NCI-H1694 (cell line): ENCODE data around the gene SETD7.
A peak's percentile ranks its signal among the peaks of the same experiment; 100 is the strongest.

Source experiments
- DNase-seq: peaks from one replicate; lab custom pipeline; 2025; lab: John Stamatoyannopoulos, UW

SETD7 gene

GRCh38 chr4:139574641-139575040, 18.6 kb upstream of the SETD7 start:
- no peak for DNase-seq

DNA sequence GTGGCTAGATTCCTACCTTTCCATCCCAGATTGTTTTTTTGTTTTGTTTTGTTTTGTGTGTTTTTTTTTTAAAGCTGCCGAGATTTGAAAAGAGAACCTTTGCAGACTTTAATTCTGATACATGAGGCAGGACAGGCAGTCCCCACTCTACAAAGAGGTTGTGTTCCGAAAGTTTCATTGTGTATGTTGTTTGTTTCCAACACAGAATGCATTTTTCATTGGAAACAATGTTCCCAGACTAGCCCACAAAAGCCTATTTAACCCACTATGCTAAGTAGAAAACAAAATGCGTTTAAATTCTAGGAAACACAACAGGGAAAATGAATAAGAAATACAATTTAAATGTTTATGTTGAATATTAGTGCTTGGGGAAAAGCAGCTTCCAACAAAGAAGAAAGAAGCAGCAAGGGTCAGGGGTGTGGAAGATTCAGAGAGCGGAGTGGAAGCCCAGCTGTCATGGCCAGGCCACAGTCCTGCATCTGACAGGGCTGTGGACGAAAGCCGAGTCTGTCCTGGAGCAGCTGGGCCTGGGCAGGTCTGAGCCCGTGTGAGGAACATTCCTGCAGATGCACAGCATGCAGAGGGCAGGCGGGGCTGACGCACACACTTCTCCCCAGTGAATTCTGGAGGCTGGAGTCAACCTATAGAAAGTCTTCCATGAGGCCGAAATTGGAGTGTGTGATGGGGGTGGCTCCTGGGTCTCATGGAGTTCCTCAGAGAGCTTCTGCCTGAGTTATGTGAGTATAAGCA, 12.4 kb upstream of the SETD7 start:
- DNase-seq: no peak

GRCh38 chr4:139567159-139567870, 11.3 kb upstream of the SETD7 start:
- no peak for DNase-seq

DNA sequence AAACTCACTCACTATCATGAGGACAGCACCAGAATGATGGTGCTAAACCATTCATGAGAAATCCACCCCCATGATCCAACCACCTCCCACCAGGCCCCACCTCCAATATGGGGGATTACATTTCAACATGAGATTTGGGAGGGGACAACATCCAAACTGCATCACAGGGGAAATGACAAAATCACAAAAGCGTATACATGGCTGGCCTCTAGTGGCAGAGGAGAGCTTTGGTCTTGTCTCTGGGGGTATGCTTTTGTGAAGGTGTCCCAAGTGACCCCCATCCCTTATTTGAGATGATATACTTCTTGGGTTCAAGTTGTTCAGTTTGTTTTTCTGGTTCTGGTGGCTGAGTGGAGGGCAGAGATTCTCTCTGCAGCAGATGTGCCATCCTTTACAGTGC, 8.5 kb upstream of the SETD7 start:
- no peak for DNase-seq

DNA sequence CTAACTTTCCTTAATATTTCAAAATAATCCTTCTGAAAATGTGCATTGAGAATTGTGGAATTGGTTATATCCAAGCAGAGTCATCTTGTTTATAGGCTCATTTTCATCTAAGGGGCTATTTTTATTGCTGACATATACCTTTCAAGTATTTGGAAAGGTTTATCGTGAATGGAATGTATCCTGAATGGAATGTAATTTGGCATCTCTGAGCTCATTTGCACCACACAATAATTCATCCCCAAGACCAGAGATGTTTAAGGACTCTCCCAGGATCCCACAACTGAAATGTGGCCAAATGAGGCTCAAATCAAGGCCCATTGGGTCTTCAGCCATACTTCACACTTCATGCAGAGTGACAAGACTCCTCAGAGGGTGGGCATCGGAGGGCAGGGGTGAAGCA, 7.5 kb upstream of the SETD7 start:
- no peak for DNase-seq

GRCh38 chr4:139562839-139563238, 6.8 kb upstream of the SETD7 start:
- no peak for DNase-seq

DNA sequence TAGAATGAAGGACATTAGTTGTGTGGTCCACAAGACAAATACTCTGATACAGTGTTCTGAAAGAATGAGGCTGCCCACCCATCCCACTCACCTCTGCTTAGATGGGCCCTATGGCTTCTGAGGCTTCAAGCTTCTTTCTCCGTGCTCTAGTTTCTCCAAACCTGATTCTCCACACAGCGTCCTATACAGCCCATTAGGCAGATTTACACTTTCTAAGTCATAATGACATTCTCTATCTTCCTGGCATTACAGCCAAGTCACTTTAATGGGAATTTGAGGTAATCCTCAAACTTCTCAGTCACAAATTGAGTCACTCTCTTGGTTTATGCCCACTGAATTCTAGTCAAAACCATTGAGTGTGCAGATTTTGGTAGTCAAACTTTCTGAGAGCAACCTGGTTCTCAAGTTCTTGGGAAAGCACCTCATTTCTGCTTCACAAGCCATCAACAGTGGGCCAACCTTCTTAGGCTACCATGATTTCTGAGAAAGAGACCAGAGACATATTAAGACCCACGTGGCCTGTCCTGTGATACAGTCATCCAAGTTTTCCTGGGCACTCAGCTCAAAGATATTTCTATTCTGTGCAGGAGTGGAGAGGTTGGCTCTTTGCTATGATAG, 6.2 kb upstream of the SETD7 start:
- no peak for DNase-seq

DNA sequence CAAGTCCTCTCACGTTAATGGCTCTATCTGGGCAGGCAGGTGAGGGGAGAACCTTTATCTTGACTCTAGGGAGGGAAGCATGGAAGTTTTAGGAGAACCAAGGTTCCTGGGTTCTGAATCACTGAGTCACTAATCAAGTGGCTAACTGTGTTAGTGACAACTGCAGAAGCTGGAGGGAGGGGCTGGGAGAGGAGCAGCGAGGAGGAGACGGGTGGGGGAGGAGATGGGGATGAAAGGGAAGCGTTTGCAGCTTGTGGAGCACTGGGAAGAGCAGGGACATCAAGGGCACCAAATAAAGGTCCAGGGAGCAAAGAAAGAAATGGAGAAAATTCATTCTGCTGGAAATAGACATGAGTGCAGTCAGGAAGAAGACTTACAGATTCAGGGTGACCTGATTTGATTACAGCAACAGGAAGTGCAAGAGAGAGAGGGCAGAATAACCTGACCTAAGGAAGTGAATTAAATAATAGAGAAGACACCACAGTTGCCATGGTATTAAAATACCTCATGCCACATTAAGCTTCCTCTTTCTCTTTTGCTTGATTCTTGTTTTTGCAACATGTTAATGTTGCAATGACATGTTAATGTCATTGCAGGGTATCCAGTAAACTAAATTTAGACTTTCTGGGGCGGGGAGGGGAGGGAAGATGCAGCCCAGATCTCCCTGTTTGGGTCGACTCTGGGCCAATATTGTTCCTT, 4.5 kb upstream of the SETD7 start:
- no peak for DNase-seq

- DNase-seq: no peak
Observed at GRCh38 chr4:139559687-139560086, 3.7 kb upstream of the SETD7 start.

DNA sequence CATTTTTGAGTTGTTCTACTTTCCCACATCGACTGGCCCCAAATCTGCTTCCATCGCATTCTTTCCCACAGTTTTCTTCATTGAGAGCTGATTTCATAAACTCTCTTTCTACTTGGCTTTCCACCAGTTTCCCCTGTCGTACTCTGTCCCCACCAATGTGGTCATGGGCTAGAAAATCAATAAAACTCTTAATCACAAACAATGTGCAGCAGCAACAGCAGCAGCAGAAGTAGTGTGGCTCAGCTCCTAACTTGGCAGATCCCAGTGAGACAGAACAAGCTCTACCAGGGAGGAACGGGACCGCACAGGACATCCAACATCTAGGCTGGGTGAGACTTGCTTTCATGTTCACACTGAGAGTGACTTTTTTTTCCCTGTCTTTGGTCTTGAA, 3.1 kb upstream of the SETD7 start:
- DNase-seq: no peak

DNA sequence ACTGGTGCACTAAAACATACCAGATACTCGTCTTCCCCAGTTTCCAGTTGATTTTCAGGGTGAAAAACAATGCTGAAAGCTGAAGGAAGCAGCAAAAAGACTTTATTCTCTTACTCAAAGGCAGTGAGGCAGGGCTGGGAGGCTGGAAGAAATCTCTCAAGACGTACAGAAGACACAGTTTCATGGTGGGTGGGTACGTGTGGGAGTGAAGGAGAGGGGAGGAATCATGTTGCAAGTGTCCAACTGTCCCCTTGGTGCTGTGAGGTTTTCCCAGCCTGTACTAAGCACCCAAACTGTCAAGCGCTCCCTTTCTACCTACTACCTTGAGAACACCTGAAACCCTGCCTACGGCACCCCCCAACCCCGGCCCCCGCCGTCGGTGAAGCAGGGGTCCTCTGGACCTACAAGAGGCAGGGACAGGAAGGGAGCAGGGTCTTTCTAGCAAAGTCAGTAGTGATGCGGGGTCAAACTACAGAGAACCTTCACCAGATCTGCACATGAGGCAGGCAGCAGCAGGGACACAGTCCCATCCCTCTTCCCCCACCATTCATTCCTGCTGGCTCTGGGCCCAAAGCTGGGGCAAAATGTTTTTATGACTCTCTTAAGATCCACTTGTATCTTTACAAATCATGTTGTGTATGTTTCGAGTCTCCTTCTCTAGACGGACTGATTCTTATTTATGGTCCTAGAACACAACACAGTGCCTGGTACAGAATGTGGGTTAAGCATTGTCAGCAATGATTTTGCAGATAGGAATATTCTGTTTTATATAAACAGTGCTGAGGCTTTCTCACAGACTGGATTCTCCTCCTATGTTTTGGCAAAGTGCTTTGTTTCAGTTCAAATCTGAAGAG, 2.4 kb upstream of the SETD7 start:
- DNase-seq: no peak

- no peak for DNase-seq
Observed at GRCh38 chr4:139557556-139558110, 1.6 kb upstream of the SETD7 start.

GRCh38 chr4:139556724-139557555, 921 bp upstream of the SETD7 start:
- DNase-seq: peak; percentile 39

- no peak for DNase-seq
Observed at GRCh38 chr4:139555705-139556070, 331 bp downstream of the SETD7 start.

DNA sequence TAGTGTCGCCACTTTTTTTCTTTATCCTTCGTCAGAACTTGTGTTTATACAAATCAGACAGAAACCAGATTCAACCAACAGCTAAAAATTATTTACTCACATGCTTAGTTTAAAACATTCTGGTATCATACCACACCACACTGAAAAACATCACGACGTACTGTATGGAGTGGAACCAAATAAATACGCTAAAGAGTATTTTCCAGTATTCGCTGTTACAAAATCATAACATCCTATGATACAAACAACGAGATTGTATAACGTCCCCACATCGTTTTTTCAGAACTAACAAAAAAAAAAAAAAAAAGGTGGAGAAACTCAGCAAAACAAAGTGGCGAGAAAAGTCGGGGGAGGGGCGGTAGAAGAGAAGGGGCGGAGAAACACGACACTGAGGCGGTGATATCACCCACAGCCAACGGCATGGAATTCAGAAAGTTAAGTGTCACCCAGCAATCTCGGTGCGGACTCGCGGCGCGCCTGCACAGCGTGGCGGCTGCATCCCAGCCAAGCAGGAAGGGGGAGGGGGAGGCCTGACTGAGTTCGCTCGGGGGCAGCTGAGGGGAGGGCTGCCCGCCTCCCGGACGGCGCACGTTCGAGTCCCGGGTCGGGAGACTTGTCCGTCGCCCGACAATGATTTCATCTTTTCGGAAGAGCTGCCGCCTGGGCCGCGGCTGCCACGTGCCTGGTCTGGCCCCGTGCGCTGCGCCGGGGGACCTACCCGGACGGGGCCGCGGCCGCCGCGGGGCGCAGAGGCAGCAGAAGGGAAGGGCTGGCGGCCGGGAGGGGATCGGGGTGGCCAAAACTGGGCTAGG, 920 bp downstream of the SETD7 start:
- DNase-seq: peak; percentile 52

DNA sequence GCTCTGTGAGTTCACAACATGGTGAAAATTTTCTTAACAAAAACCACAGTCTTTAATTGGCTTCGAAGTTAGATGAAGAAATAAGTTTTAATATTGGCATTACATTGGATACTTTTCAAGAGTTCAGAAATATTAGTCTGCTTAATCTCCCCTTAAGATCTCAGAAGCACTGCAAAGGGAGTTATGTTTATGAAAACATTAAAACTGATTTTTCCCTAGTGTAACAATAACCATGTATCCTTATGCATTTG, 1.5 kb downstream of the SETD7 start:
- DNase-seq: no peak

GRCh38 chr4:139553751-139554641, 2.0 kb downstream of the SETD7 start:
- DNase-seq: no peak

DNA sequence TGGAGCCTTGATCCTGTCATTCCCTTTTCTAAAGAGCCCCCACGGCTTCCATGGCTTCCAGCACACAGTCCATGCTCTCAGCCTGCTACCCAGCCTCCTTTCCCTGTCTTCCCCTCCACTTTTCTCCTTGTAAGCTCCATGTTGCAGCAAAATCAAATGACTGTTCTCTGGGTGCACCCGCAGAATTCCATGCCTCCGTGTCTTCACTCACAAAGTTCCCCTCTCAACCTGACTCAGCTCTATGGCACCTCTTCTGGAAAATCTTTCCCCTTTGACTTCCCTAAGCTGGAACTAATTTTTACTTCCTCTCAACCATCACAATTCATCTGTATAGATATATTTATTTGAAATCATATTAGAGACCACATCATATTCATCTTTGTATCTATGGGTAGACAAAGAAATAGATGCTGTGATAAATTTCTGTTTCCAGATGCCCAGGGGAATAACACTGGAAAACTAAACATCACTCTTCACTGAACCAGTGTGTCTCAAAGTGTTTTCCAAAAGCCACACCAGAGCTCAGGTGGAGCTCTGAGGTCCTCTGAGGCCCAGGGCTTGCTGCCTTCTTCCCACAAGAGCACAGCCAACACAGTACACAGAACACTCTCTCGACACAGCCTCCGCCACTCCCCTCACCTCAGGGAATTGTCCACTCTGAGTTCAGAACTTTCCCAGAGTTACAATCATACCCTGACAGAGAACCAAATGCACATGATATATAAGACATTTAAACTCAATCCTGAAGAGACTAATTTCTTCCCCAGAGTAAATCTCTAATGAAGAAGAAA, 3.3 kb downstream of the SETD7 start:
- DNase-seq: no peak
